Tibial nerve (tissue), 3 donors: ENCODE measurements around the gene PDIA5.

Experiments used
- POLR2A ChIP-seq, 2 donors: fragments of 450-650 bp; IDR thresholded peaks; one replicate each; pipeline ENCODE4 v1.6.1; 2017; ENCODE audit warnings: antibody characterized with exemption in 2 of 2, mild to moderate bottlenecking in 2 of 2, moderate library complexity in 2 of 2
- TF ChIP-seq, protein P1 (sequence below), 5 experiments: fragments of 200-600 bp in 3 of 5; fragments of 450-650 bp in 2 of 5; sonication (generic) in 3 of 5; IDR thresholded peaks; one replicate each; pipeline ENCODE4 v1.5.1; 2016 to 2019; ENCODE audit warnings: antibody characterized with exemption in 5 of 5, mild to moderate bottlenecking in 3 of 5, moderate library complexity in 2 of 5

- TF ChIP-seq, protein P1, sequence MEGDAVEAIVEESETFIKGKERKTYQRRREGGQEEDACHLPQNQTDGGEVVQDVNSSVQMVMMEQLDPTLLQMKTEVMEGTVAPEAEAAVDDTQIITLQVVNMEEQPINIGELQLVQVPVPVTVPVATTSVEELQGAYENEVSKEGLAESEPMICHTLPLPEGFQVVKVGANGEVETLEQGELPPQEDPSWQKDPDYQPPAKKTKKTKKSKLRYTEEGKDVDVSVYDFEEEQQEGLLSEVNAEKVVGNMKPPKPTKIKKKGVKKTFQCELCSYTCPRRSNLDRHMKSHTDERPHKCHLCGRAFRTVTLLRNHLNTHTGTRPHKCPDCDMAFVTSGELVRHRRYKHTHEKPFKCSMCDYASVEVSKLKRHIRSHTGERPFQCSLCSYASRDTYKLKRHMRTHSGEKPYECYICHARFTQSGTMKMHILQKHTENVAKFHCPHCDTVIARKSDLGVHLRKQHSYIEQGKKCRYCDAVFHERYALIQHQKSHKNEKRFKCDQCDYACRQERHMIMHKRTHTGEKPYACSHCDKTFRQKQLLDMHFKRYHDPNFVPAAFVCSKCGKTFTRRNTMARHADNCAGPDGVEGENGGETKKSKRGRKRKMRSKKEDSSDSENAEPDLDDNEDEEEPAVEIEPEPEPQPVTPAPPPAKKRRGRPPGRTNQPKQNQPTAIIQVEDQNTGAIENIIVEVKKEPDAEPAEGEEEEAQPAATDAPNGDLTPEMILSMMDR (IDR thresholded peaks at IDR 0.05) = no peak
- TF ChIP-seq POLR2A (IDR thresholded peaks at IDR 0.05) = no peak
Measured at GRCh38 chr3:123055352-123055751, 11.5 kb upstream of the PDIA5 start.
